Mucosa of descending colon (tissue), 3 donors: ENCODE measurements around the gene SRL. TPM values are rescaled to one million over a fixed set of nuclear protein-coding genes. Genes with fewer than 3 reads are reported as not detected.

Experiments
- ATAC-seq: fragments of 200-7000 bp; cut with Tn5 transposase; one replicate; pipeline ENCODE4 v1.9.1; 2020; ENCODE audit warnings: mild to moderate bottlenecking, moderate library complexity
- DNase-seq, 3 donors: peaks; one replicate each; pipeline ENCODE4 v3.0.0-alpha.2; 2020
- H3K36me3 ChIP-seq: fragments of 200-600 bp; one replicate; pipeline ENCODE4 v1.8.0; 2021; ENCODE audit warnings: low read depth, mild to moderate bottlenecking
- H3K4me1 ChIP-seq: fragments of 200-600 bp; one replicate; pipeline ENCODE4 v1.8.0; 2021; ENCODE audit warnings: low read depth, mild to moderate bottlenecking
- H3K4me3 ChIP-seq: fragments of 200-600 bp; one replicate; pipeline ENCODE4 v1.8.0; 2021; ENCODE audit warnings: mild to moderate bottlenecking
- H3K9me3 ChIP-seq: fragments of 200-600 bp; one replicate; pipeline ENCODE4 v1.8.0; 2021; ENCODE audit warnings: mild to moderate bottlenecking
- CTCF ChIP-seq: fragments of 200-600 bp; IDR thresholded peaks from one replicate; pipeline ENCODE4 v1.8.0; 2022; ENCODE audit warnings: antibody characterized with exemption, mild to moderate bottlenecking
- intact Hi-C, 2 donors: fragments of 100-400 bp; cut with DNase I in 1 of 2; cut with micrococcal nuclease in 1 of 2; formaldehyde crosslinking; loops; one replicate each; pipeline versions ENCODE4 v1.11.0 to v1.11.1; 2022; cut with DNase I, micrococcal nuclease
- total RNA-seq, 3 donors: library from RNA; stranded (reverse); fragmentation: NEBNext Ultra II Directional in 2 of 3; extraction: Animal tissue kit (Norgen Biotek cat#: 25700) in 2 of 3; gene quantifications; one replicate each; pipeline versions ENCODE4 v1.2.1 to v1.2.4, GENCODE V29; 2021 to 2023
- donor health status: DM: no; HTN: no; CAD: no; lungs with moderate emphysema.
- donor health status: DM: no; HTN: no; CAD: no.
- donor health status: DM: no; HTN: yes; CAD: no.

The SRL gene
- total RNA-seq, 3 donors from 2014 or later = 0.35 to 1.2 (median 0.41) TPM

- Histone ChIP-seq H3K9me3 (no peaks in the 10 kb centered on the region), H3K4me1 (no peaks in the 10 kb centered on the region), H3K36me3 (no peaks in the 10 kb centered on the region), H3K4me3 (no peak overlapping the region)
- ATAC-seq = no peak
- no peak for TF ChIP-seq CTCF
- intact Hi-C loops = no loop called here
- no peak for DNase-seq
Observed at GRCh38 chr16:4241258-4241927, 487 bp downstream of the SRL start.

GRCh38 chr16:4240624-4241023 is 1.3 kb downstream of the SRL start:
- TF ChIP-seq CTCF = no peak
- H3K36me3 ChIP-seq = no peaks in the 10 kb centered on the region
- intact Hi-C loops = no loop called here
- no peaks in the 10 kb centered on the region for H3K9me3 ChIP-seq
- no peak for DNase-seq
- ATAC-seq = no peak
- no peaks in the 10 kb centered on the region for H3K4me1 ChIP-seq
- H3K4me3 ChIP-seq = no peak overlapping the region

GRCh38 chr16:4239682-4240175 is 2.2 kb downstream of the SRL start:
- intact Hi-C loops = no loop called here
- no peak for DNase-seq
- Histone ChIP-seq H3K9me3 (no peaks in the 10 kb centered on the region), H3K36me3 (no peaks in the 10 kb centered on the region), H3K4me3 (no peak overlapping the region), H3K4me1 (no peaks in the 10 kb centered on the region)
- no peak for TF ChIP-seq CTCF
- no peak for ATAC-seq

- H3K4me1 ChIP-seq = no peaks in the 10 kb centered on the region
- H3K4me3 ChIP-seq = no peak overlapping the region
- TF ChIP-seq CTCF = no peak
- intact Hi-C loops = no loop called here
- H3K9me3 ChIP-seq = no peaks in the 10 kb centered on the region
- DNase-seq (no peak), ATAC-seq (no peak)
- H3K36me3 ChIP-seq = no peaks in the 10 kb centered on the region
Observed at GRCh38 chr16:4239020-4239419, 2.9 kb downstream of the SRL start.

GRCh38 chr16:4233431-4233830 is 8.4 kb downstream of the SRL start:
- TF ChIP-seq CTCF = no peak
- ATAC-seq = no peak

More at GRCh38 chr16:4233431-4233830, 8.4 kb downstream of the SRL start:
- Histone ChIP-seq H3K4me1 (no peaks in the 10 kb centered on the region), H3K36me3 (no peaks in the 10 kb centered on the region), H3K4me3 (no peak overlapping the region), H3K9me3 (no peaks in the 10 kb centered on the region)
- intact Hi-C loops = no loop called here
- no peak for DNase-seq
